NB4 (cell line): Measurements from ENCODE around the gene KLK10.

Experiments
- DNase-seq: peaks from one replicate; pipeline ENCODE4 v3.0.0; 2010; ENCODE audit warnings: low read depth
- H3K4me3 ChIP-seq: one replicate; pipeline ENCODE4 v1.5.1; 2011; ENCODE audit warnings: mild to moderate bottlenecking, low read depth, low read length, moderate library complexity
- MYC ChIP-seq: IDR thresholded peaks from 2 replicates; pipeline ENCODE4 v1.6.1; 2011; ENCODE audit warnings: low read depth, low read length
- POLR2A ChIP-seq: IDR thresholded peaks from 2 replicates; pipeline ENCODE4 v1.6.1; 2011; ENCODE audit warnings: mild to moderate bottlenecking; ENCODE audit not compliant: insufficient read length; ENCODE audit errors: extremely low read depth
- TF ChIP-seq, protein P1 (sequence below): IDR thresholded peaks from 2 replicates; pipeline ENCODE4 v1.6.1; 2011; ENCODE audit warnings: low read depth, low read length
- TF ChIP-seq, protein P2 (sequence below): IDR thresholded peaks from one replicate; pipeline ENCODE4 v1.5.1; 2012; ENCODE audit warnings: low read depth, low read length

KLK10 gene

DNA sequence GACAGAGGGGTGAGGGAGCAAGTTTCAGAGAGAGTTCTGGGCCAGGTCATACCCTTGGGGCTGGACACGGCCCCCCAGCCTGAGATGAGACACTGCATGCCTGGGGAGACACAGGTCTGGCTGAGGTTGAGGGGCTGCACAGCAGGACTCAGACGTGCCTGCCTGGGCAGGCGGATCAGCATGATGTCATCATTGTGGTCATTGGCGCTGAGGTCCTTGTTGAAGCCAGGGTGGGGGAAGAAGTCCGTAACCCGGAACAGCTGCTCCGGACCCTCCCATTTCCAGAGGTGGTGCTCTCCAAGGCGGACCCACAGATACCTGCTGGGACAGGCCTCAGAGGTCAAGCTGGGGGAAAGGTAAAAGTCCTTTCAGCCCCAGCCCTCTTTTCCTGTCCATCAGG lies 13.1 kb downstream of the KLK10 start:
- H3K4me3 ChIP-seq, result no peak overlapping the region
- DNase-seq, result no peak
- TF ChIP-seq, protein P1, sequence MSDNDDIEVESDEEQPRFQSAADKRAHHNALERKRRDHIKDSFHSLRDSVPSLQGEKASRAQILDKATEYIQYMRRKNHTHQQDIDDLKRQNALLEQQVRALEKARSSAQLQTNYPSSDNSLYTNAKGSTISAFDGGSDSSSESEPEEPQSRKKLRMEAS, result no peak
- TF ChIP-seq POLR2A (no peak), MYC (no peak)
- TF ChIP-seq, protein P2, sequence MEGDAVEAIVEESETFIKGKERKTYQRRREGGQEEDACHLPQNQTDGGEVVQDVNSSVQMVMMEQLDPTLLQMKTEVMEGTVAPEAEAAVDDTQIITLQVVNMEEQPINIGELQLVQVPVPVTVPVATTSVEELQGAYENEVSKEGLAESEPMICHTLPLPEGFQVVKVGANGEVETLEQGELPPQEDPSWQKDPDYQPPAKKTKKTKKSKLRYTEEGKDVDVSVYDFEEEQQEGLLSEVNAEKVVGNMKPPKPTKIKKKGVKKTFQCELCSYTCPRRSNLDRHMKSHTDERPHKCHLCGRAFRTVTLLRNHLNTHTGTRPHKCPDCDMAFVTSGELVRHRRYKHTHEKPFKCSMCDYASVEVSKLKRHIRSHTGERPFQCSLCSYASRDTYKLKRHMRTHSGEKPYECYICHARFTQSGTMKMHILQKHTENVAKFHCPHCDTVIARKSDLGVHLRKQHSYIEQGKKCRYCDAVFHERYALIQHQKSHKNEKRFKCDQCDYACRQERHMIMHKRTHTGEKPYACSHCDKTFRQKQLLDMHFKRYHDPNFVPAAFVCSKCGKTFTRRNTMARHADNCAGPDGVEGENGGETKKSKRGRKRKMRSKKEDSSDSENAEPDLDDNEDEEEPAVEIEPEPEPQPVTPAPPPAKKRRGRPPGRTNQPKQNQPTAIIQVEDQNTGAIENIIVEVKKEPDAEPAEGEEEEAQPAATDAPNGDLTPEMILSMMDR, result no peak

DNA sequence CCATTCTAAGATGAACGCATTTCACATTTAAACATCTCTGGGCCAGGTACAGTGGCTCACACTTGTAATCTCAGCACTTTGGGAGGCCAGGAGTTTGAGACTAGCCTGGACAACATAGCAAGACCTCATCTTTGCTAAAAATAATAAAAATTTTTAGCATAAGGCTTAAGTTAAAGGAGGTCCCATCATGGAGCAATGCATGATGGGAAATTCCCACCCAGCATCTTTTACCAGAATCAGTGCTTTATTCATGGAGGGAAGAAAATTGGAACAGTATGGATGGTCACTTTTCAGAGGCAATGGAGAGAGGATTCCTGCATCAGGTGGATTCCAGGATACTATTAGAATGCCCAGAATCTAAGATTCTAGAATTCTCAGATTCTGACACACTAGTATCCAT lies 14.3 kb downstream of the KLK10 start:
- TF ChIP-seq POLR2A (no peak), MYC (no peak)
- TF ChIP-seq, protein P2, result no peak
- TF ChIP-seq, protein P1, result no peak
- no peak overlapping the region for H3K4me3 ChIP-seq
- DNase-seq, result no peak

DNA sequence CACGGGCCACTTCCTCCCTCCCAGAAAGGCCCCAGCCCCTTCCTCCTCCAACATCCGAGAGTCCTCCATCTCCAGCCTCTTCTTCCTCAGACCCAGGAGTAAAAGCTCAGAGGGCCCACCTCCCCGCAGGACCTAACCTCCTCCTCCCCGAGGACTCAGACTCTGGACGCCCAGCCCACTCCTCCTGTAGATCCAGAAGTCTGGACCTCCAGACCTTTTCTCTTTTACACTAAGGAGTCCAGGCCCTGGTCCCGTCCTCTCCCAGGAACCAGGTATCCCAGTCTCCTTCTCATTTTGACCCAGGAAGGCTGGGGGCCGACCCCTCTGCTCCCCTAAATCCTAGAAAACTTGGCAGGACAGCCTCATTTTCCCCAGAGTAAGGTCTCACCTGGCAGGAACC lies 16.2 kb downstream of the KLK10 start:
- DNase-seq, result no peak
- no peak overlapping the region for H3K4me3 ChIP-seq
- TF ChIP-seq, protein P1, result no peak
- TF ChIP-seq, protein P2, result no peak
- no peak for TF ChIP-seq POLR2A
- TF ChIP-seq MYC, result no peak

DNA sequence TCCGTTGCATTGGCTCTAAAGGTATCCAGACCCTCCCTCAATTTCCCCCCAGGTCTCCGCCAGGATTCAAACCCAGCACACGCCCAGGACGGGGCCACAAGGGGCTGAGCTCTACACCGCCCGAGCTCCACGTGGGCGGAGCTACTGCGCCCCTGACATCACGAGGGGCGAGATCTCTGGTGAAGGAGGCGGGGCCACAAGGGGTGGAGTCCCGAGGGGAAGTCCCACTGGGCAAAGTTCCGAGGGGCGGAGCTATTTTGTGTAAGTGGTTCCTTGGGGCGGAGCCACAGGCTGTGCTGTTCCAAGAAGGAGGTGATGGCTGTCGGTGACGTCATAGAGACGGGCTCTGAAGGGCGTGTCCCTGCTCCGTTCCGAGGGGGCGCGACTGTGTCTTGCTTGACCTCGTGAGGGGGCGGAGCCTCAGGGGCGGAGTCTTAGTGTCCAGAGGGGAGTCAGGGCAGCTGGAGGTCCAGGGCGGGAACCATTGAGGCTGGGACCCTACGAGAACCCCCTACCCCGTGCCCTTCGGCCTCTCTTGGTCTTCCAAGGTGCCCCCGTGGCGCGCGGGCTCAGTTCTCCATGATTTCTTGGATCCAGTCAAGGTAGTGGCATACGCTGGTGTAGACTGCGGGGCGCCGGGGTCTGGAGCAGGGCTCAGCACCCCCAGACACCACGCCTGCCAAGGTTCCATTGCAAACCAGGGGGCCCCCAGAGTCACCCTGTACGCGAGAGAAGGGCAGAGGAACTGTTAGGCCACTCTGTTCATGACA lies 16.8 kb downstream of the KLK10 start:
- H3K4me3 ChIP-seq, result no peak overlapping the region
- peak; percentile 25 for DNase-seq
- no peak for TF ChIP-seq MYC
- no peak for TF ChIP-seq POLR2A
- TF ChIP-seq, protein P1, result no peak
- TF ChIP-seq, protein P2, result no peak

DNA sequence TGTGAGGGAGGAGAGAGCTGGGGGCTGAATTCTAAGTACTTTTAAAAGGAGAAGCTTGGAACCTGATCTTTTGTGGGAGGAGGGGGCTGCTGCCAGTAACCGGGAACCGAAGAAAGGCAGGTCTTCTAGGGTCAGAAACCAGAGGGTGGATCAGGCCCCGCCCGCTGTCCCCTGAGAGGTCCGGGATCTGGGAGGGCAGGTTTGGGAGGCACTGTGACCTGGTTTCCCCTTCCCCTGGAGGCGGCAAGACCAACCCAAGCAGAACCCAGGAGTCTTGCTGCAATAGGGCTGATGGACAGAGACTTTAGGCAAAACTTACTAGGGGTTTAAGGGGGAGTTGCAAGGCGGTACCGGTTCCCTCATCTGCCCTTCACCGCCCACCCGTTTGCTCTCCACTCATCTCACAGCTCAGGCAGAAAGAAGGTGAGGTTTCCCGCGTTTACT lies 17.4 kb downstream of the KLK10 start:
- H3K4me3 ChIP-seq, result no peak overlapping the region
- no peak for DNase-seq
- no peak for TF ChIP-seq MYC
- TF ChIP-seq, protein P1, result no peak
- no peak for TF ChIP-seq POLR2A
- TF ChIP-seq, protein P2, result no peak
